AG08395 (cell line): ENCODE results near the gene TCFL5.
A peak's percentile ranks its signal among the peaks of the same experiment; 100 is the strongest.

ENCODE experiments used
- DNase-seq: peaks from one replicate; pipeline ENCODE4 v3.0.0; 2012; ENCODE audit warnings: mixed read lengths, low spot score

Gene TCFL5

DNA sequence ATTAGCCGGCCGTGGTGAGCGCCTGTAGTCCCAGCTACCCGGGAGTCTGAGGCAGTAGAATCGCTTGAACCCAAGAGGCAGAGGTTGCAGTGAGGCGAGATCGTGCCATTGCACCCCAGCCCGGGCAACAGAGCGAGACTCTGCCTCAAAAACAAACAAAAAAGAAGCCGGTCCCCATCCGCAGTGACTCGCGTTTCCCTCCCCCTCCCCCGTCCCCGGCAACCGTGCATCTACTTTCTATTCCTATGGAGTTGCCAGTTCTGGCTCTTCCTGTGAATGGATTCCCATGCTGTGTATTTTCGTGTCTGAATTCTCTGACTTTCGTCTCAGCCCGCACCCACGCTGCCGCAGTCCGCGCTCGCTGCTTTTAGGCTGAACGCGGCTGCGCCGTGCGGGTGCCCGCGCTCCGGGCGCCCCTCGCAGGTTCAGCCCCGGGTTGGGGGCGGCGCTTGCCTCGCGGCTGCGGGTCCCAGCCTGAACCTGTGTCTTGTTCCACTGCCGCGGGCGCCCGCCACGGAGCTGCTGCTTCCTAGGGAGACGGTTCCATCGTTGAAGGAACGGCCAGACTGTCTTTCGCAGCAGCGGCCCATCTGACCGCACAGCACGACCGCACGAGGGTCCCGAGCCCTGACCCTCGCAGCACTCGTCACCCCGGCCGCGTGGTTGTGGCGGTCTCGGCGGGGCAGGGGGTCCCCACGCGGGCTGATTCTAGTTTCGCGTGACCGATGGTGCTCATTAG lies 66.4 kb downstream of the TCFL5 start:
- DNase-seq: no peak

DNA sequence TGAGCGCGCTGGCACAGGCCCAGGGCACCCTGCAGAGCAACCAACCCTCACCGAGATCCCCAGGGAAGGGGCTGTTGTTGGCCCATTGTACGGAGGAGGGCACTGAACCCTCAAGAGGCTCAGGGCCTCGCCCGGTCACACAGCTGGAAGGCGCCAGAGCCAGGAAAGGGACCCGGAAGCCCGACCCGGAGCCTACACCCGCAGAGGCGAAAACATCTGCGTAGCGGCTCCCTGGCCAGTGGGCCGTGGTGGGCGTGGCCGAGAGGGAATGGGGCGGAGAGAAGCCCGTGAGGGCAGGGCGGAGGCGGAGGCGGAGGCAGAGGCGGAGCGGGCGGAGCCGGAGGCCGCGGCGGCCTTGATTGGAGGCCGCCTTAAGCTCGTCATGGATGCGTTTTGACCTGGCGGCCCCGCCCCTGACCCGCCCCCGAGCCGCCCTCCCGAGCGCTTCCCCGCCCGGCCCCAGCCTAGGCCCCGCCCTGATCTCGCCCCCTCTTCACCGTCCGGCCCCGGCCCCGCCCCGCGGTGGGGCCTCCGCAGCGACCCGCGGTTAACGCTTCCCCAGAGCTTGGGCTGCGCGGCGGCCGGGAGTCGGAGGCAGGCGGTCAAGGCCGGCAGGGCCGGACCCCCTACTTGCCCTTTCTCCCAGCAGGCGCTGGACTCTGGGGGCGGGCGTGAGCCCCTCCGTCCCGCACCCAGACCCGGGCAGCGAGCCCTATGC lies 67.5 kb downstream of the TCFL5 start:
- peak; percentile 97 for DNase-seq

DNA sequence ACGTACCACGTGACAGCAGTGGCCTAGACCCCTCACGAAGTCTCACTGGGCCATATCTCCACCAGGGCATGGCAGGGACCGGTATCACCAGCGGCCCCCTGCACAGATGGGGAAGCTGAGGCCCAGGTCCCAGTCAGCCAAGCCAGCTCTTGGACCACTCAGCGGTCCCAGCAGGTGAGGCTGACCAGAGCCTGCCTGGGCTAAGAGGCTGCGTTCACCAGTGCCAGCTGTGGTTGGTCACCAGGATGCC lies 67.9 kb downstream of the TCFL5 start:
- DNase-seq: no peak

DNA sequence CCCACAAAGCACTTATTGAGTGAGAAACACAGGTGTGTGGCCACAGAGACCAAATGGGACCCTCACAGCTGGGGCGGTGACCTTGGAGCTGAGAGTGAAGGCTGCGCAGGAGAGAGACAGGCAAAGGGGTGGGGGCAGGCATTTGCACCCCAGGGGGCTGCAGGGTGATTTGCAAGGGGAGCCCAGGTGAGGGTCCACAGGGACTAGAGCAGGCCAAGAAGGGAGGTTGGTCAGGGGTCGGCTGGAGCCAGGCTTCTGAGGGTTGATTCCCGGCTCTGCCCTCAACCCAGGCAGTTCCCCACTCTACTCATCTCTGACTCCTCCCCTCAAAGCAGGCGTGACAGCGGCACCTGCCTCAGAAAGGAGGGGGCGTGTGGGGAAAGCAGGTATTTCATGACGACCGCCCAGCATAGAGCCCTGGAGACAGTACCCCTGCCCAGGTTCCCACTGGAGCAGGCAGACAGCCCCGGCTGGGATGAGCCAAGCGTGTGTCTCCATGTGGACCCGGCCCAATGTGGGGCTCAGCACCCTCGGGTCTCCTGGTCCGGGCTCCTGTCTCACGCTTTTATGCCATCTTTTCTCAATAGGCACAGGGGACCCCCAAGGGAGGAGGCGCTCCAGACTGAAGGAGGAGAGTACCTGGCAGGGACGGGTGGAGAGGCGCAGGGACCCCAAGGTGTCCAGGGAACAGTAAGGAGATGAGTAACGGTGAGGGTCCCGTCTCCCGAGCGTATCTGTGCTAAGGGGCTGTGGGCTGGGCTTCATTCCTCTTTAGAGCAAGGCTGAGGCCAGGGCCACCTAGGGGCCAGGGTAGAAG lies 68.5 kb downstream of the TCFL5 start:
- DNase-seq: no peak

DNA sequence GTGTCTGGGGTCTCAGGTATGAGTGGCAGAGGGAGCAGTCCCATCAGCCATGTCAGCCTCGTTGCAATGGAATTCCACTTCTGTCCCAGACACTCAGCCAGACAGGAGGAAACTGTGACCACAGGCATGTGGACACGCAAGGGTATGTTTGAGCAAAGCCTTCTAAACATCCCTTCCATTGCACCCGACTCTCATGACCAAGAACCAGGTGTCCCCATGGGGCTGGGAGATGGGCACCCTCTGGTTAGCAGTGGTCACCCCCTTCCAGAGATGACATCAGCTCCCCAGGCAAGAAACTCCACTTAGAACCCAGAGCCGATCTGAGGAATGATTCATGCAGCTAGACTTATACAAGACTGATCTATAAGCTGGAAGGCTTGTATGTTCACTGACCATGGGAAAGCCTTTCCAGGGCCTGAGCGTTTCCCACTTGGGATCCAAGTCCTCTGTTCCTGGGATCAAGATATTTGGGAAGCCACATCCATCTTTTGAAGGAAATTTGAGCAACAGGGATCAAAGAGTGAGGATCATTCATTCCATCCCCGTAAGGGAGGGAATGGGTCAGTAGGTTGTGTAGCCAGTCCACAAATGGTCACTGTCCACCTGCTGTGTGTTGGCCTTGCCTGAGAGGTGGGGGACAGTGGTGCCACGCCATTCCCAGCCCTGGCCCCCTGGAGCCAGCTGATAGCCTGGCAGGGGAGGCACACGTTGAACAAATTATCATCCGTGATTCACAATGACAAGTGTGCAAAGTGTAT lies 69.3 kb downstream of the TCFL5 start:
- peak; percentile 35 for DNase-seq

DNA sequence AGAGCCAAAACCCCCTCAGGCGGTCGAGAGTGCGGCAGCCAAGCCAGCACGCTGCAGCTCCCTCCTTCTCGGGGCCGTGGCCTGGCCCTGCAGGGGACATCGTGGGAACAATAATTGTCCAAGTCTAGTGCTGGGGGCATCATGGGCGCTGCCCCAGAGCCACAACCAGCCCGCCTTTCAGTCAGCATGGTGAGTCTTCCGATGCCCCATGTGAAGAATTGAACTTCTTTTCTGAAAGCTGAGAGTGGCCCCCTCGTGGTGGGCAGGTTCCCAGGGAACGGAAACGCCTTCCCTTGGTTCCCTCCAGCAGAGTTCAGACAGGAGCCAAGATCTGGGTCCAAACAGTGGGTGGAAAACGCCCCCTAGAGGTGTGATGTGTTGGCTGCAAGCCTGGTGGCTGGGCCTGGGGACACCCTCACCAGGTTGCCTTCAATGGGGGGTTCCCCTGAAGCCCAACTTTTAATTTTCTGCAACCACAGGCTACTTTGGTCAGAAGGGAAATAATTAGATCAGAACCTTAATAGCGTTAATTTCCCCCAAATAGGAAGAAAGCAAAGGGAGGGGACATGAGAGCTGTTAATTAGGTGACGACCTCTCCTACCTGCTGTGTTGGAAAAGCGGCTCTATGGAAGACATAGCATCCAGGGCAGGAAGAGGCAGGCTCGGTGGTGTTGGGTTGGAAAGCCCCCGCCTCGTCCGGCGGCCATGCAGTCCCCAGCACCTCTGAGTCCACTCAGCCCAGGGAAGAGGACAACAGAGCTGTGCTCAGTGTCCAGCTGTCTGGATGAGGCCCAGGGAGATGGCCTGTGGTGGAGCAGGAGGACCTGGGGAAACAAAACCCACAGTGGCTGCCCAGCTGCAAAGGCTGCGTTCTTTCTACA lies 70.1 kb downstream of the TCFL5 start:
- DNase-seq: peak; percentile 85
